Right ventricle myocardium inferior (tissue), 1 donor: ENCODE measurements around the gene CFAP43. TPM values are rescaled to one million over a fixed set of nuclear protein-coding genes. Genes with fewer than 3 reads are reported as not detected.
"Not testable (repeated sequence)": the region's sequence is repeated elsewhere in the genome, so short reads cannot be mapped to it uniquely, and the experiment has no call there.

Source experiments
- ATAC-seq: fragments of 200-7000 bp; cut with Tn5 transposase; one replicate; pipeline ENCODE4 v1.9.1; 2020; ENCODE audit warnings: mild to moderate bottlenecking, moderate library complexity
- DNase-seq: peaks from one replicate; pipeline ENCODE4 v3.0.0; 2021; ENCODE audit errors: missing footprints
- intact Hi-C: fragments of 100-400 bp; cut with DNase I; formaldehyde crosslinking; loops from one replicate; pipeline ENCODE4 v1.11.0; 2022
- total RNA-seq: library from RNA; stranded (reverse); fragmentation: NEBNext Ultra II Directional; extraction: Animal tissue kit (Norgen Biotek cat#: 25700); gene quantifications from one replicate; pipeline ENCODE4 v1.2.1, GENCODE V29; 2021
- donor health status: DM: no; HTN: yes; CAD: no; lungs with severe emphysema.

Gene CFAP43
- total RNA-seq, 1 donor from 2014 or later: 0.19 TPM

DNA sequence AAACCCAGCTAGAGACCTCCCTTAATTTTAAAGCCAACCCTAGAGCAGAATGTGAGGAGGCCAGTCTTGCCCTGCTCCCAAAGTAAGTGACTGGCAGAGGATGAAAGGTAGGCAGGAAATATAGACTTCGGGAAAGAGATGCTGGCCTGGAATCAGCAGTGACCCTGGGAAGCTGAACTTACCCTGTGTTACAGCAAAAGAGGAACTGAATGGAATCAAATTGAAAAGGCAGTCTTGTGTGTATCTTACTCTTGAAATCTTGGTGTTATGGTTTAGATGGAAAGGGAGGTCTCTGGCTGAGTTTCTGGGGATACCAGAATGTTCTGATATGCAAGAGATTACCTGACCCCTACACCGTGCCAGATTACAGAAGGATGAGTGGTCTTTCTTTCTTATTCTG is 7.9 kb upstream of the CFAP43 start:
- no peak for DNase-seq
- intact Hi-C loops: no loop called here
- no peak for ATAC-seq

- DNase-seq (no peak), ATAC-seq (no peak)
- intact Hi-C loops: no loop called here
Measured at GRCh38 chr10:104235801-104236200, 3.6 kb upstream of the CFAP43 start.

DNA sequence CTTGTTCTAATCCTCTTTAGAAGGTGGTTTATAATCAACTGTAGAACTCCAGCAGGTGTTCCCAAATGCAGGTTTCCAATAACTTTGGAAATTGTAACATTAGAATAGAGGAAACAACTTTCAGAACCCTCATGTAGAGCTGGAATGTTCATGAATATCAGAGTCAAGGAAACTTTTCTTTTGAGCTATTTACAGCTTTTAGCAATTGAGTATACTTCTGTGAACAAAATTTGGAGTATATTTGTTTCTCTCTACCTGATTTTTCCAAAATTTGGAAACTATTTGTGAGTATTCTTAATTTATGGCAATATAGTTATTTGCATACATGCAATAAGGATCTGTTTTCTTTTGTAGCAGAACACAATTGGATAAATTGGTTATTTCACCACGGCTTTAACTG is 2.8 kb upstream of the CFAP43 start:
- ATAC-seq: no peak
- intact Hi-C loops: no loop called here
- no peak for DNase-seq

DNA sequence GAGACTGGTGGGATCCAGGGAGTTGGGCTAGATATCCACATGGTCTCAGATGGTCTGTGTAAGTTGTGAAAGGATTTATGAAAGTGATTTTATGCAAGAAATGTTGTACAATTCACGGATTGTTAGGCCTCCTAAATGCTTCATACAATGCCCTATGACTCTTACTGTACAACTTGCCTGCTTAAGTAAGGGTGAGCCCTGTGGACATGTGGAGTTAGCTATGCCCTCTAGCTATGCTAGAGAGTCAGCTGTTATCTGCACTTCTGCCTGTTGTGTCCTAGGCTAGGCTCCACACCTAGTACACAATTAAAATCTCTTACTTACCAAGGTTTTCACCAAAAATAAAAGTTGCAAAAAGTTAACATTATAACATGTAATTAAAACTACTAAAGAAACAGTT is 1.7 kb upstream of the CFAP43 start:
- ATAC-seq: no peak
- DNase-seq: no peak
- intact Hi-C loops: loop anchor here (2.0 kb wide), 1 partner anchor 35 kb away; the partner anchor contains the start of gene GSTO2

DNA sequence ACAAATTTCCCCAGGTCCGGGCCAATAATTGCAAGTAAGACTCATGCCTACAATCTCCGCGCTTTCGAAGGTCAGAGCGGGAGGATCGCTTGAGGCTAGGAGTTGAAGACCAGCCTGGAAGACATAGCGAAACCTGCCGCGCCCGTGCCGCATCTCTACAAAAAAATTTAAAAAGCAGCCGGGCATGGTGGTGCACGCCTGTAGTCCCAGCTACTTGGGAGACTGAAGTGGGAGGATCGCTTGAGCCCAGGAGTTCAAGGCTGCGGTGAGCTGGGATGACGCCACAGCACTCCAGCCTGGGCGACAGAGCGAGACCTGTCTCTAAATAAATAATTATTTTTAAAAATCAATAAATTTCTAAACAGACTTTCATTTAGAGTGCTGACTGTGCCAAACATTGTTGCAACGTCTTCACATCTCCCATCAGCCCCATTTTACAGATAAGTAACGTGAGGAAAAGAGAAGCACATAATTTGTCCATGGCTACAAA is 494 bp upstream of the CFAP43 start:
- intact Hi-C loops: loop anchor here (2.0 kb wide), 1 partner anchor 36 kb away; the partner anchor contains the start of gene GSTO2
- ATAC-seq (peak; percentile 14), DNase-seq (peak; percentile 66)

DNA sequence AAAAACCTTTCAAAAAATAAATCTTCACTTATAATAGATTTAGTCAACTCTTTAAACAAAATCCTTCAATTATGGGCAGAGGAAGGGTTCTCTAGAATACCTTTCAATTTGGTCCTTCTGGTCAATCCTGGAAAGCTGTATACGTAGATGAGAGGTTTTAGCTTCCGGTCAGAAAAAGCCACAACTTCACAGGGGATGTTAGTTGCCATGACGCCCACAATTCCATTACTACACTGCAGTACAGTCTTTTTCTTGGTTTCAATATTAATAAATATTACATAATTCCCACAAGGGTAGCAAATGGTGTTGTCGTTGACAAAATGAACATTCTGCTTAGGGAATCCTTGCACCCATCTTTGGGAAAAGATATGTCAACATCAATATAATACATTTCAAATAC is 1.7 kb downstream of the CFAP43 start:
- no peak for ATAC-seq
- intact Hi-C loops: no loop called here

GRCh38 chr10:104223304-104223703 is 8.9 kb downstream of the CFAP43 start:
- DNase-seq: no peak
- intact Hi-C loops: no loop called here
- ATAC-seq: no peak

More for the DNA sequence above, 1.7 kb downstream of the CFAP43 start:
- no peak for DNase-seq

DNA sequence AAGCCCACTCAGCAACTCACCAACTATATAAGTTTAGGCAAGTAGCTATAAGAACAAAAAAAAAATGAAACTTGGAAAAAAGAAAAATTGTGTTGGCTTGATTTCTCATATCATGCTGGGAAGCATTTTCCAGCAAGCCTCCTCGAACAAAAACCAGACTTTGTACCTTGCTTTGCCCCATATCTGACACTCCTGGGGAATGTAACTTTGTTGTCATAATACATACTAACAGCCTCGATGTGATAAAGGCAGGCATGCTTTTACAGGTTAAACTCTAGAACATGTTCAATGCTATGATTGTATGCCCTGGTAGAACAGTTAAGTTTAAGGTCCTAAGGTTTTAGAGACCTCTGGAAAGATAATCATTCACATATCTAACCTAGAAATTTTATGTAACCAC is 11.6 kb downstream of the CFAP43 start:
- no peak for ATAC-seq
- intact Hi-C loops: no loop called here
- no peak for DNase-seq

DNA sequence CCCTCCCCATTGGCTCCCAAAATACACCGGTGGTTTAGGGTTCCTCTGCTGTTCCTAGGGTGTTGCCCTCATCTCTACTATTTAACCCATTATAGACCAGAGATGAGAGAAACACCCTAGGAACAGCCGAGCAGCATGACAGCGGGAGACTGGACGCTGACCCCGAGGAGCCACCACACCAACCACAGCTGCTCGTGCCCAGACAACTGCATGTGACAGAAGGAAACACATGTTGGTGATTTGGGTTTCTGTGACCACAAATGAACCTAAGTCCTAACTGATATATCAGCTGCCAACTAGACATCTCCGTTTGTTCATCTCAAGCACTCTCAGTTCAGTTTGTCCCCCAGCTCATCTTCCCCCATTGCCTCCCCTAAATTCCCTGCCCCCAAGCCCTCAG is 13.4 kb downstream of the CFAP43 start:
- ATAC-seq (no peak), DNase-seq (no peak)
- intact Hi-C loops: no loop called here

- ATAC-seq (no peak), DNase-seq (no peak)
- intact Hi-C loops: no loop called here
Measured at GRCh38 chr10:104216631-104217030, 15.5 kb downstream of the CFAP43 start.

DNA sequence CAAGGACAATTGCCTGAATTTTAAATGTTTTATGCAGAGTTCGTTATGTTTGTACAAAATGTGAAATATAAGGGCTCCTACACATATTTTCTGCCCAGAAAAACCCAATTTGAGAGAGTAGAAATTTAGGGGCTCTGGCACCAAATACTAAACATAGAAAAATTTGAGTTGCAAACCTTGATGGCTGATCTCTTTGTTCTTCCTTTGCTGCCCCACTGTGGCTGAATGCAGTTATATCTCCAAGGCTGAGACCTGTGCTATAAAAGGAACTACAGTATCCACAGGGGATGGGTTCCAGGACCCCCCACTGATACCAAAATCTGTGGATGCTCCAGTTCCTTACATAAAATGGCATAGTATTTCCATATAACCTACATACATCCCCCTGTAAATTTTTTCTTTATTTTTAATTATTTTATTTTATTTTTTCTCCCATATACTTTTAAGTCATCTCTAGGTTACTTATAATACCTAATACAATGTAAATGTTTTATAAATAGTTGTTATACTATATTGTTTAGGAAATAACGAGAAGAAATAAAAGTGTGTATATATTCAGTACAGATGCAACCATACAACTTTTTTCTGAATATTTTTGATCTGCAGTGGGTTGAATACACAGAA is 22.5 kb downstream of the CFAP43 start:
- intact Hi-C loops: loop anchor here (1.0 to 2.0 kb wide), 2 partner anchors 164 to 321 kb away; no protein-coding TSS in a partner anchor

GRCh38 chr10:104208730-104209129 is 23.4 kb downstream of the CFAP43 start:
- DNase-seq (no peak), ATAC-seq (no peak)
- intact Hi-C loops: loop anchor here (1.0 to 2.0 kb wide), 2 partner anchors 163 to 320 kb away; no protein-coding TSS in a partner anchor

More for the DNA sequence above, 22.5 kb downstream of the CFAP43 start:
- no peak for DNase-seq
- ATAC-seq: no peak

- no peak for DNase-seq
- ATAC-seq: no peak
- intact Hi-C loops: no loop called here
Measured at GRCh38 chr10:104202231-104202630, 29.9 kb downstream of the CFAP43 start.

DNA sequence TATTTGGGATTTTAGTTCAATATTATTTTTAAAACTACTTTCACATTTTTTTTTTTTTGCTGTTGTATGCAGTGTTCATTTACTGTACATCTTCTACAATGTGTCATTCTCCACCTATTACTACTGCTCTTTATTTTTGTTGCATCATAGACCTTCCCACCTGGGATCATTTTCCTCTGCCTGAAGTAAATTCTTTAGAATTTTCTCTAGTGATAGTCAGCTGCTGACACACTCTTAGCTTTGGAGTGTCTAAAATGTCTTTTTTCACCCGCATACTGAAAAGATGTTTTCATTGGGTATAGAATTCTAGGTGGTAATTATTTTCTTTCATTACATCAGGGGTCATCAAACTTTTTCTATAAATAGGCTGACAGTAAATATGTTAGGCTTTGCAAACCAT is 30.5 kb downstream of the CFAP43 start:
- DNase-seq (no peak), ATAC-seq (no peak)
- intact Hi-C loops: no loop called here

GRCh38 chr10:104199567-104199966 is 32.6 kb downstream of the CFAP43 start:
- DNase-seq: no peak
- ATAC-seq: no peak
- intact Hi-C loops: no loop called here

DNA sequence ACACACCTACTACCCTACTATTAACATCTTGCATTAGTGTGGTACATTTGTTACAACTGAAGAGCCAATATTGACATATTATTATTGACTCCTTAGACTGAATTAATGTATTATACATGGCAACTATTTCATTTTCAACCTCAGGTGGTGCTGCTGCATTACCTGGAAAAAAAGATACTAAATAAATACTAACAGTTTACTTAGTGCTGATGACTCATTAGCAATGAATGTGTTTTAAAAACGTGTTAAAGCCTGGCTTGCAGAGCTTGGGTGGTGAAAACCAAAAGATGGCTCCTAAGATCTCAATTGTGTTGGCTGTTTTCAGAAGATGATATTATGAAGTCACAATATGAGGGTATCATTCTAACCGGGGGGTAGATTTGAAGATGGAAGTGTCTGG is 34.8 kb downstream of the CFAP43 start:
- intact Hi-C loops: no loop called here
- DNase-seq: no peak

DNA sequence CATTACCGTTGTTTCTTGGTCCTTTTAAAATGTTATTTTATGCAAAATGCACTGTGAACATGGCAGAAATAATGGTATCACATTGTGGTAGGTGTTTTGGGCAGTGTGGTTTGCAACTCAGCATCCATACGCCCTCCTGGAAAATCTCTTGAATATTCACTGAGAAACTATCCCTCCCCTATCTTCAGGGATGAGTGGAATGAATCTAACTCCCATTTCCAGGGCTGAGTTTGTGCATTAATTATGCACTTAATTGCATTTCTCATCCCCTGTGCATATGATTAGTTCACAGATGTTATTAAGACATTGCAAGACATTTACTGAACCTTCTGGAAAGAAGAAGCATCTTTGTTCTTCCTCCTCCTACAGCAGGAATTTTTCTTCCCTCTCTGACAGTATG is 36.5 kb downstream of the CFAP43 start:
- intact Hi-C loops: no loop called here
- ATAC-seq (no peak), DNase-seq (no peak)

More for the DNA sequence above, 34.8 kb downstream of the CFAP43 start:
- no peak for ATAC-seq

DNA sequence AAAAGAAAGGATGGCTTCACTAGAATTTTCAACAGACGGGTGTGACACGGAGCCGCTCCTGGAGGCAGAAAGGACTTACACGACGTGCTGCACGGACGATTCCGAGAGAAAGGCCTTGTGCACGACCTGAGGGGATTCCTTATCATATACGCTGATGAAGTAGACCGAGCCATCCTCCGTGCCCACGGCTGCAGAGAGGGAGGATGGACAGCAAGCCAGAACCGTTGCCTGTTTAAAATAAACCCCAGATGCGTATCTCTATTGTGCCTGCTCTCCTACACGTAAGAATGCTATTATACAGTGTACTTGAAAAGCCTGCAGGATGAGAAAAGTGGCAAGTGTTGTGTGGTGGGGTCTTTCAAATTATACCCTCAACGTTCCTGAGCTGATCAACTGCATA is 38.4 kb downstream of the CFAP43 start:
- intact Hi-C loops: no loop called here
- ATAC-seq: no peak
- DNase-seq: no peak

DNA sequence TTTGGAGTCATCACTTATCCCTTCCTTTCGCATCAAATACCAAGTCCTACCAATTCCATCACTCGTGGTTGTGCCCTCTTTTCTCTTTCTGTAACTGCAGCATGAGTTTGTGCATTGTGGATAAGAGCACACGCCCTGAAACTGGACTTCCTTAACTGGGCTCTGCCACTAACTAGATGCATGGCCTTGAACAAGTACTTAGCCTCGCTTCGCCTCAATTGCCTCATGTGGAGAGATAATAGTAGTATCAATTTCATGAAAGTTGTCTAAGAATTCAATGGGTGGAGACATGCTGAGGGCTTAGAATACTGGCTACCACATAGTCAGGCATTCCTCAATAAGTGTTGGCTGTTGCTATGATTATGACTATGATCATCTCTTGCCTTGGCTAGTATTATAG is 41.5 kb downstream of the CFAP43 start:
- intact Hi-C loops: no loop called here
- ATAC-seq: no peak
- no peak for DNase-seq

DNA sequence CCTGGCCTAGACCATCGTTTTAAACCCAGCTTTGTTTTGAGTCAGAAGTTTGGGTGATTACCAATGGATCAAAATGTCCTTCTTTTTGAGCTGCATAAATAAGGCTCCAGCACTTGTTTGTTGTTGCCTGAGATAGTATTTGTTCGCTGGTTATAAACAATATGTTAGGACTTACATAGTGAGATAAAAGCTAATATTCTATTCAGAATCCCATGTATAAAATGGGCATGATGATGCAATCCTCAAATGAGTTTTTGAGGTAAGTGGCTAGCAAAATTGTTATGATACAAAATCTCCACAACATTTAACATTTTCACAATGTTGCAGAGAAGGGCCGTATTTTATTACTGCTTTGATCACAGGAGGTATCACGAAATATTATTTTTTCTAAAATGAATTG is 48.5 kb downstream of the CFAP43 start:
- no peak for DNase-seq
- no peak for ATAC-seq
- intact Hi-C loops: no loop called here

- DNase-seq, intact Hi-C loops, ATAC-seq: not testable (repeated sequence)
Measured at GRCh38 chr10:104174136-104174535, 58.0 kb downstream of the CFAP43 start.
